ENCODE data around the gene IMMP2L.

IMMP2L gene

GRCh38 chr7:111009526-111010040 is 552.7 kb downstream of the IMMP2L start:
- no peaks in the 10 kb centered on the region for H3K9me3 Mint-ChIP-seq
- ATAC-seq (replicated peaks) (no peak), DNase-seq (no peak)
- peaks cover 7 to 15% of the 10 kb centered on the region in 2 donors for H3K4me1 Mint-ChIP-seq
- H3K4me3 Mint-ChIP-seq: no peak overlapping the region
- no peaks in the 10 kb centered on the region for H3K27me3 Mint-ChIP-seq
- peaks cover 0 to 3% of the 10 kb centered on the region in 2 donors for H3K36me3 Mint-ChIP-seq
- no peak overlapping the region for H3K27ac Mint-ChIP-seq

- H3K4me1 Mint-ChIP-seq: peaks cover 5 to 11% of the 10 kb centered on the region in 2 donors
- H3K27me3 Mint-ChIP-seq: no peaks in the 10 kb centered on the region
- ATAC-seq (replicated peaks) (no peak), DNase-seq (no peak)
- H3K27ac Mint-ChIP-seq: no peak overlapping the region
- H3K36me3 Mint-ChIP-seq: peaks cover 0 to 3% of the 10 kb centered on the region in 2 donors
- no peaks in the 10 kb centered on the region for H3K9me3 Mint-ChIP-seq
- no peak overlapping the region for H3K4me3 Mint-ChIP-seq
These were observed 555.6 kb downstream of the IMMP2L start for GRCh38 chr7:111006691-111007090.

- no peak for ATAC-seq (replicated peaks)
- Mint-ChIP-seq H3K27ac (no peak overlapping the region), H3K4me3 (no peak overlapping the region), H3K9me3 (no peaks in the 10 kb centered on the region), H3K4me1 (peaks cover 5 to 11% of the 10 kb centered on the region in 2 donors), H3K36me3 (peaks cover 0 to 3% of the 10 kb centered on the region in 2 donors), H3K27me3 (no peaks in the 10 kb centered on the region)
- DNase-seq: no peak
These were observed 556.3 kb downstream of the IMMP2L start for GRCh38 chr7:111006040-111006439.

GRCh38 chr7:111005445-111005844 is 556.8 kb downstream of the IMMP2L start:
- H3K4me3 Mint-ChIP-seq: no peak overlapping the region

GRCh38 chr7:111004310-111004901 is 557.9 kb downstream of the IMMP2L start:
- no peak for DNase-seq
- Mint-ChIP-seq H3K9me3 (peaks cover 2 to 4% of the 10 kb centered on the region in 2 donors), H3K4me3 (no peak overlapping the region)

More at GRCh38 chr7:111005445-111005844, 556.8 kb downstream of the IMMP2L start:
- H3K27me3 Mint-ChIP-seq: no peaks in the 10 kb centered on the region
- DNase-seq (no peak), ATAC-seq (replicated peaks) (no peak)
- H3K36me3 Mint-ChIP-seq: peaks cover 0 to 3% of the 10 kb centered on the region in 2 donors
- H3K4me1 Mint-ChIP-seq: peaks cover 5 to 11% of the 10 kb centered on the region in 2 donors
- no peaks in the 10 kb centered on the region for H3K9me3 Mint-ChIP-seq
- no peak overlapping the region for H3K27ac Mint-ChIP-seq

GRCh38 chr7:111003883-111004282 is 558.4 kb downstream of the IMMP2L start:
- Mint-ChIP-seq H3K27ac (no peak overlapping the region), H3K9me3 (peaks cover 2 to 5% of the 10 kb centered on the region in 2 donors), H3K4me3 (no peak overlapping the region), H3K36me3 (peaks cover 3 to 7% of the 10 kb centered on the region in 2 donors), H3K4me1 (peaks cover 5 to 11% of the 10 kb centered on the region in 2 donors), H3K27me3 (no peaks in the 10 kb centered on the region)
- ATAC-seq (replicated peaks) (no peak), DNase-seq (no peak)

More at GRCh38 chr7:111004310-111004901, 557.9 kb downstream of the IMMP2L start:
- H3K27ac Mint-ChIP-seq: no peak overlapping the region
- no peaks in the 10 kb centered on the region for H3K27me3 Mint-ChIP-seq
- peaks cover 5 to 11% of the 10 kb centered on the region in 2 donors for H3K4me1 Mint-ChIP-seq
- peaks cover 3 to 7% of the 10 kb centered on the region in 2 donors for H3K36me3 Mint-ChIP-seq
- peak in 1 of 2 donors; percentile 33 for ATAC-seq (replicated peaks)

GRCh38 chr7:110994028-110994967 is 568.0 kb downstream of the IMMP2L start:
- Mint-ChIP-seq H3K4me3 (no peak overlapping the region), H3K4me1 (no peaks in the 10 kb centered on the region), H3K36me3 (no peaks in the 10 kb centered on the region), H3K27ac (no peak overlapping the region), H3K27me3 (no peaks in the 10 kb centered on the region), H3K9me3 (no peaks in the 10 kb centered on the region)
- DNase-seq: no peak
- ATAC-seq (replicated peaks): no peak

- no peak for ATAC-seq (replicated peaks)
- Mint-ChIP-seq H3K27me3 (no peaks in the 10 kb centered on the region), H3K4me3 (no peak overlapping the region), H3K36me3 (no peaks in the 10 kb centered on the region), H3K27ac (no peak overlapping the region), H3K4me1 (no peaks in the 10 kb centered on the region), H3K9me3 (no peaks in the 10 kb centered on the region)
- no peak for DNase-seq
These were observed 573.3 kb downstream of the IMMP2L start for GRCh38 chr7:110988890-110989501.

- no peaks in the 10 kb centered on the region for H3K36me3 Mint-ChIP-seq
- H3K4me3 Mint-ChIP-seq: no peak overlapping the region
- no peaks in the 10 kb centered on the region for H3K4me1 Mint-ChIP-seq
- no peaks in the 10 kb centered on the region for H3K27me3 Mint-ChIP-seq
- no peaks in the 10 kb centered on the region for H3K9me3 Mint-ChIP-seq
- DNase-seq: no peak
- no peak for ATAC-seq (replicated peaks)
- H3K27ac Mint-ChIP-seq: no peak overlapping the region
These were observed 573.9 kb downstream of the IMMP2L start for GRCh38 chr7:110988348-110988747.

- H3K36me3 Mint-ChIP-seq: no peaks in the 10 kb centered on the region
- no peaks in the 10 kb centered on the region for H3K4me1 Mint-ChIP-seq
- H3K27ac Mint-ChIP-seq: no peak overlapping the region
- no peak for DNase-seq
- no peak for ATAC-seq (replicated peaks)
- H3K4me3 Mint-ChIP-seq: no peak overlapping the region
- no peaks in the 10 kb centered on the region for H3K9me3 Mint-ChIP-seq
- H3K27me3 Mint-ChIP-seq: no peaks in the 10 kb centered on the region
These were observed 575.1 kb downstream of the IMMP2L start for GRCh38 chr7:110987127-110987693.

GRCh38 chr7:110983822-110984456 is 578.4 kb downstream of the IMMP2L start:
- no peak overlapping the region for H3K27ac Mint-ChIP-seq
- no peaks in the 10 kb centered on the region for H3K27me3 Mint-ChIP-seq

GRCh38 chr7:110977127-110977737 is 585.1 kb downstream of the IMMP2L start:
- ATAC-seq (replicated peaks) (no peak), DNase-seq (no peak)
- Mint-ChIP-seq H3K36me3 (no peaks in the 10 kb centered on the region), H3K4me3 (no peak overlapping the region), H3K9me3 (no peaks in the 10 kb centered on the region), H3K27me3 (no peaks in the 10 kb centered on the region), H3K4me1 (peaks cover 0 to 3% of the 10 kb centered on the region in 2 donors), H3K27ac (no peak overlapping the region)

More at GRCh38 chr7:110983822-110984456, 578.4 kb downstream of the IMMP2L start:
- ATAC-seq (replicated peaks) (no peak), DNase-seq (no peak)
- Mint-ChIP-seq H3K36me3 (no peaks in the 10 kb centered on the region), H3K9me3 (no peaks in the 10 kb centered on the region), H3K4me3 (no peak overlapping the region), H3K4me1 (no peaks in the 10 kb centered on the region)

GRCh38 chr7:110975486-110975885 is 586.8 kb downstream of the IMMP2L start:
- Mint-ChIP-seq H3K4me1 (peaks cover 0 to 3% of the 10 kb centered on the region in 2 donors), H3K36me3 (no peaks in the 10 kb centered on the region), H3K27me3 (no peaks in the 10 kb centered on the region), H3K4me3 (no peak overlapping the region), H3K27ac (no peak overlapping the region), H3K9me3 (no peaks in the 10 kb centered on the region)
- ATAC-seq (replicated peaks): no peak
- no peak for DNase-seq

Data from stimulated activated naive B cell treated with anti-CD40 and anti-IgM and Interleukin-4, amounts not matched to agents 10 μg/mL and 1 μg/mL and 100 μg/mL, for 72 hours (primary cell).